Right cardiac atrium (tissue), 5 donors: ENCODE data around the gene YTHDF1. TPM values are rescaled to one million over a fixed set of nuclear protein-coding genes. Genes with fewer than 3 reads are reported as not detected.
"Not testable (repeated sequence)": the region's sequence is repeated elsewhere in the genome, so short reads cannot be mapped to it uniquely, and the experiment has no call there.

Source experiments
- ATAC-seq, 2 donors: fragments of 200-7000 bp; cut with Tn5 transposase; one replicate each; pipeline versions ENCODE4 v1.8.0 to v1.9.1; 2020; ENCODE audit warnings: moderate library complexity in 2 of 2, mild to moderate bottlenecking in 1 of 2
- DNase-seq, 3 donors: peaks; one replicate each; pipeline ENCODE4 v3.0.0-alpha.2; 2020
- H3K27ac ChIP-seq: one replicate; pipeline ENCODE4 v1.5.1; 2013; ENCODE audit warnings: mild to moderate bottlenecking, low read length, control low read depth, moderate library complexity
- H3K27me3 ChIP-seq: one replicate; pipeline ENCODE4 v1.6.1; 2013; ENCODE audit not compliant: control insufficient read depth, insufficient read depth
- H3K4me1 ChIP-seq: one replicate; pipeline ENCODE4 v1.6.1; 2013; ENCODE audit warnings: low read length; ENCODE audit not compliant: control insufficient read depth, insufficient read depth
- H3K4me3 ChIP-seq: one replicate; pipeline ENCODE4 v1.5.1; 2013; ENCODE audit warnings: low read length, control low read depth
- H3K9me3 ChIP-seq: one replicate; pipeline ENCODE4 v1.6.1; 2013; ENCODE audit warnings: low read length; ENCODE audit not compliant: control insufficient read depth
- WGBS: extraction: QIAGEN DNeasy Blood & Tissue Kit; methylation state at CpG from one replicate; pipeline ENCODE4 v1.1.7; 2013; 5-methylcytosine and 5-hydroxymethylcytosine counted together
- intact Hi-C, 4 donors: fragments of 100-400 bp; cut with DNase I; formaldehyde crosslinking; loops; one replicate each; pipeline versions ENCODE4 v1.11.0 to v1.14.0; 2022 to 2023
- polyA plus RNA-seq: library from polyadenylated mRNA; stranded (reverse); fragments of 200-250 nt; gene quantifications from one replicate; pipeline ENCODE4 v1.2.3, GENCODE V29; 2013
- total RNA-seq, 4 donors: library from RNA; stranded (reverse); fragmentation: NEBNext Ultra II Directional; extraction: Animal tissue kit (Norgen Biotek cat#: 25700); gene quantifications; one replicate each; pipeline ENCODE4 v1.2.1, GENCODE V29; 2021
- donor health status: healthy with polysubstance abuse.
- donor health status: DM: no; HTN: yes; CAD: no.
- donor health status: DM: no; HTN: no; CAD: no.
- donor health status: DM: no; HTN: yes; CAD: no; lungs with severe emphysema.
- donor health status: DM: yes; HTN: yes; CAD: no.

The YTHDF1 gene
- total and polyA plus RNA-seq, 5 donors: 15.3 to 27.6 (median 24.5) TPM

DNA sequence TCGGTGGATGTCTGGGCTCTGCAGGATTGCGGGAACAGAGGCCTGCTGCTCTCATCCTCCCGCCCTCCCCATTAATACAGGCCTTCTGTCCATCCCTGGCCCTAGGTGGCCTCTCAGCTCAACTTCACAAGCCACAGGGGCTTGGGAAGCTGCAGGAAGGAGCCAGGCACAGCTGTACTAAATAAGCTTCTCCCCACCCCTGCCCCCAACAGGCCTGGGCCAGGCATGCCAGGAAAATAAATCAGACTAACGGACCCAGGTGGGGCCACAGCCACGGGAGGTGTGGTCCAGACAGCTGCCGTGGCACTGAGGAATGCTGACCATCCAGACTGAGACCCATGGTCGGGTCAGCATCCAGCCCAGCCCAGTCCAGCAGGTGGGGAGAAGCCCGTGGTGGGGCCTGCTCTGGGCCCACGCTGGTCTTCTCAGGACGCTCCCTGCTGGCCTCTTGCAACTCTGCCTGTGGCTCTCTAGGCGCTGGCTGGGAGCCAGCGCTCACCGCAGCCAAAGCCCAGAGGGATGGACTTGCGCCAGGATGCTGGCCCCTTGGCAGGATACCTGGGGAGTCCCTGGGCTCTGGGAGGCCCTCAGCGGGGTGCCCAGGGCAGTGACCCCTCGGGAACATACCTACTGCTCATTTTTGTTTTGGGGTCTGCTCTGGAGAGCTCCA, 8.6 kb upstream of the YTHDF1 start:
- DNase-seq: peak; percentile 13 to 78 (median 77)
- Histone ChIP-seq H3K27me3 (no peaks in the 10 kb centered on the region), H3K4me1 (no peaks in the 10 kb centered on the region), H3K27ac (no peak overlapping the region), H3K9me3 (no peaks in the 10 kb centered on the region), H3K4me3 (no peak overlapping the region)
- intact Hi-C loops: no loop called here
- 34% methylated on average over 16 of the region's 16 CpGs for WGBS
- ATAC-seq: peak; percentile 39 to 40

DNA sequence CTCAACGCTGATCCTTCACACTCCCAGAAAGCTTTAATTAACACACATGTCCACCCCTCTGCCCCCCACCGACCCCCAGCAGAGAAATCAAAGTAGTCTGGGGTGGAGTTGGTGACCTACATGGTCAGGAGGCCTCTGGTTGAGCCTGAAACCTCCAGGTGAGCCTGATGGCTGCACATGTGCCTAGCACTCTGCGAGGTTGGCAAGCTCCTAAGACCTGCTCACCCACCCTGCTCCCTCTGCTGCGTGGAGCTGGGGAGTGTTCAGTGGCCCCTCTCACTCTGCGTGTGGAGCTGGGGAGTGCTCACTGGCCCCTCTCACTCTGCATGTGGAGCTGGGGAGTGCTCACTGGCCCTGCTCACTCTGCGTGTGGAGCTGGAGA, 7.9 kb upstream of the YTHDF1 start:
- ATAC-seq (no peak), DNase-seq (peak in 2 of 3 donors; percentile 26 to 29)
- Histone ChIP-seq H3K4me1 (no peaks in the 10 kb centered on the region), H3K27me3 (no peaks in the 10 kb centered on the region), H3K4me3 (no peak overlapping the region), H3K9me3 (no peaks in the 10 kb centered on the region), H3K27ac (no peak overlapping the region)
- WGBS: 75% methylated on average over 6 of the region's 6 CpGs
- intact Hi-C loops: no loop called here

DNA sequence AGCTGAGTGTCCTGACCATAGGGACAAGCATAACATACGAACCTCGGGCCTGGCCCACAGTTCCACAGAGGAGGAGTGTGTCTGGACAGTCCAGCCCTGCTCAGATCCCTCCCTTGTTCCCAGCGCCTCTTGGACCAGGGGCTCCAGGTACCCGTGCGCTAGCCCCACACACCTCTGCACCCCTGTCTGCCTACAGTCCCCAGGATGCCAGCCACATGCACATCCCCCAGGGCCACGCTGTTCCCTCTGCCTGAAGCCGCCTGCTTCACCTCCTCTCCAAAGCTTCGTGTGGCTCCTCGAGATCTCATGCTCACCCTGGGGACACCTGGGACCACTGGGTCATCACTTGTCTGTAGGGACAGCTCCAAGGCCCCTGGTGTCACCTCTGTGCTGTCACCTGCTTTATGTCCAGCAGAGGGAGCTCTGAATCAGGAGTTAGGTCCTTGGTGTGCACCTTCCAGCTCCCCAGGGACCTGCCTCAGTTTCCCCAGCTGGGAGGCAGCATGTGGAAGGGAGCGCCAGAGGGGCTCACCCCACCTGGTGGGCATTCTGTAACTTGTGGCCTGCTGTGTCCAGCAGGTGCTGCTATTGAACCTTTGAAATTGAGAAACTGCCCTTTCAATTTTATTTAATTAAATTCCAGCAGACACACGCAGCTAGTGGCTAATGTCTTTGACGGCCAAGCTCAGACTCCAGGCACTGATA, 7.3 kb upstream of the YTHDF1 start:
- no peaks in the 10 kb centered on the region for H3K4me1 ChIP-seq
- H3K4me3 ChIP-seq: no peak overlapping the region
- peak in 2 of 3 donors; percentile 45 to 54 for DNase-seq
- no peak overlapping the region for H3K27ac ChIP-seq
- ATAC-seq: peak; percentile 19 to 43
- no peaks in the 10 kb centered on the region for H3K9me3 ChIP-seq
- no peaks in the 10 kb centered on the region for H3K27me3 ChIP-seq
- 45% methylated on average over 12 of the region's 12 CpGs for WGBS
- intact Hi-C loops: no loop called here

DNA sequence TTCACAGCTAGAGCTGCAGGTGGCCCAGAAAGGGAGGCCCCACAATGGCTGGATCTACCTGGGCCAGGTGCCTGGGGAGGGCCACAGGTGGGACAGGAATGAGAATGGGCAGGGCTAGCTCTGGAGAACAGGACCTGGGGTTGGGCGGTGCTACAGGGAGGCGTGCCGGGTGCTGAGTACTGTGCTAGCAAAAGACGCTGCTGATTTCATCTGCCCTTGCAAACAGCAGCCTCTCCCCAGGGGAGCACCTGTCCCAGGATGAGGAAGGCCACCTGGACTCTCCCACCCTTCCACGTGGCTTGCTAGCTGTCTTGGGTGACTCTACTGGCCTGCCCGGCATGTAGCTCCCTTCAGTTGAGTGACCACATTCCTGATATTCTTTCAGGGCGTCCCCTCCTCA, 6.6 kb upstream of the YTHDF1 start:
- no peaks in the 10 kb centered on the region for H3K4me1 ChIP-seq
- ATAC-seq (no peak), DNase-seq (peak in 2 of 3 donors; percentile 14 to 18)
- intact Hi-C loops: no loop called here
- H3K9me3 ChIP-seq: no peaks in the 10 kb centered on the region
- WGBS: 61% methylated on average over 7 of the region's 7 CpGs
- no peak overlapping the region for H3K4me3 ChIP-seq
- H3K27me3 ChIP-seq: no peaks in the 10 kb centered on the region
- H3K27ac ChIP-seq: no peak overlapping the region

DNA sequence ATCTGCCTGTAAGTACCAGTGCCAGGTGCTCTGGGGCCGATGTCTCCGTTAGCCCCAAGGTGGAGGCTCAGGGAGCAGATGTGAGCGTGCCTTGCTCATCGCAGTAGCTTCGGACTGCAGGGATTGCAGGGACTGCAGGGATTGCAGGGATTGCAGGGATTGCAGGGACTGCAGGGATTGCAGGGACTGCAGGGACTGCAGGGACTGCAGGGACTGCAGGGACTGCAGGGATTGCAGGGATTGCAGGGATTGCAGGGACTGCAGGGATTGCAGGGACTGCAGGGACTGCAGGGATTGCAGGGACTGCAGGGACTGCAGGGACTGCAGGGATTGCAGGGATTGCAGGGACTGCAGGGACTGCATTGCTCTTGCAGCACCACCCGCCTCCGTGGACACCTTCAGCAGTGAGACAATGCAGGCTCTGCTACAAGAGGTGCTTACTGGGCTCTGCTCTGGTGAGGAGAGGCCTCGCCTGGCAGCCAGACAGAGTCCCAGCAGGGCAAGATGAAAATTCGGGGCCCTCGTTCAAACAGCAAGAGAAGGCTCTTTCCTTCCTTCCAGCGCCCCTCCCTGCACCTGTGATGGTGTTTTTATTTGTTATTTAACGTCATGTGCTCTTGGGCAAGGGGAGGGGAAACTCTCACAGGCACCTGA, 5.6 kb upstream of the YTHDF1 start:
- peak in 1 of 3 donors; percentile 7 for DNase-seq
- H3K4me3 ChIP-seq, H3K27ac ChIP-seq, intact Hi-C loops, H3K9me3 ChIP-seq, H3K27me3 ChIP-seq, ATAC-seq, H3K4me1 ChIP-seq: not testable (repeated sequence)
- WGBS: 64% methylated on average over 12 of the region's 12 CpGs

DNA sequence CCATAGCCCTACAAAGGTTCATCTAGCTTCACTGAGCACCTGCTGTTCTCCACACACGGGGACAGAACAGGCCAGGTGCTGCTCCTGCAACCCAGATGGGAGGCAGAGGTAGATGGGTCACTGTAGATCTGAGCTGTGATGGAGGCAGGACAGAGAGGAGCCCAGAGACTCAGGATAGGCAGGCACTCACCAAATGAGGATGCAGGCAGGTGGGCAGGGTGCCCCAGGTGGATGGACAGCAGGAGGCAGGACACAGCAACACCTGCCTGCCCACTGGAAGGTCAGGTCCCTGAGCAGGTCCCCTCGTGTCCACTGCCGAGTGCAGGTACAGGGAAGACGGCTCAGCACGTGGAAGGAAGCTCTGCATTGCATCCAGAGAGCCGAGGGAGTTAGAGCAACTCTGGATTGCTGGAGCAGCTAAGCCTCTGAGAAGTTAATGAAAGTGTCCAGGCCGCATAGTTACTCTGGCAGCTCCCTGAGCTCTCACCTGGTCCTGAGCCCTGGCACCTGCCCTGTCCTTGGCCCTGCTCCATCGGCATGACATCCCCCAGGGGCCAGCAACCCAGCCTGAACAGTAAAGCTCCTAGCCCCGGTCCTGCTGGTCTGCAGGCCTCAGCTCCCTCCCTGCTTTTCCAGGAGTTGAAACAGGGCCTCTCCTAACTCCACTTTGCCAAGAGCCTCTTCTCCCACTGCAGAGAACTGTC, 4.9 kb upstream of the YTHDF1 start:
- 59% methylated on average over 9 of the region's 9 CpGs for WGBS
- intact Hi-C loops: no loop called here
- H3K9me3 ChIP-seq: no peaks in the 10 kb centered on the region
- no peaks in the 10 kb centered on the region for H3K27me3 ChIP-seq
- peak in 1 of 3 donors; percentile 7 for DNase-seq
- no peak for ATAC-seq
- no peak overlapping the region for H3K27ac ChIP-seq
- H3K4me3 ChIP-seq: no peak overlapping the region
- no peaks in the 10 kb centered on the region for H3K4me1 ChIP-seq

DNA sequence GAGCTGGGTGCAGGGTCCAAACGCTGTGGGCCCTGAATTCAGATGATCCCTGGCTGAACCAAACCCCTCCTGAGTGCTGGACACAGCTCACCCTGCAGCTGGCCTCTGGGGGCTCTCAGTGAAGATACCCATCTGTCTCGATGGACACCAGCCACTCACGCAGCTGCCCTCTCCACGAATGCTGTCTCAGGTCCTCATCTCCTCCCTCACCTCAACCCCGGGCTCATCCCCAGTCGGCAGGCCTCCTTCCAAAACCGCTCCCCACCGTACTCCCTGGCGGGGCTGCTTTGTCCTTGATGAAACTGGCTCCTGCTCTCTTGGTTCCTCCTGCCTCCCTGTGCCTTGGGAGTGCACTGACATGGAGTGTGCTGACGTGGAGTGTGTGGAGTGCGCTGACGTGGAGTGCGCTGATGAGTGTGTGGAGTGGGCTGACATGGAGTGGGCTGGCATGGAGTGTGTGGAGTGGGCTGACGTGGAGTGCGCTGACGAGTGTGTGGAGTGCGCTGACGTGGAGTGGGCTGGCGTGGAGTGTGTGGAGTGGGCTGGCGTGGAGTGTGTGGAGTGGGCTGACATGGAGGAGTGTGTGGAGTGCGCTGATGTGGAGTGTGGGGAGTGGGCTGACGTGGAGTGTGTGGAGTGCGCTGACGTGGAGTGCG, 4.1 kb upstream of the YTHDF1 start:
- no peaks in the 10 kb centered on the region for H3K9me3 ChIP-seq
- peaks cover under 1% of the 10 kb centered on the region for H3K4me1 ChIP-seq
- H3K27me3 ChIP-seq: no peaks in the 10 kb centered on the region
- no peak overlapping the region for H3K27ac ChIP-seq
- intact Hi-C loops: no loop called here
- DNase-seq (no peak), ATAC-seq (no peak)
- 74% methylated on average over 25 of the region's 25 CpGs for WGBS
- H3K4me3 ChIP-seq: no peak overlapping the region

DNA sequence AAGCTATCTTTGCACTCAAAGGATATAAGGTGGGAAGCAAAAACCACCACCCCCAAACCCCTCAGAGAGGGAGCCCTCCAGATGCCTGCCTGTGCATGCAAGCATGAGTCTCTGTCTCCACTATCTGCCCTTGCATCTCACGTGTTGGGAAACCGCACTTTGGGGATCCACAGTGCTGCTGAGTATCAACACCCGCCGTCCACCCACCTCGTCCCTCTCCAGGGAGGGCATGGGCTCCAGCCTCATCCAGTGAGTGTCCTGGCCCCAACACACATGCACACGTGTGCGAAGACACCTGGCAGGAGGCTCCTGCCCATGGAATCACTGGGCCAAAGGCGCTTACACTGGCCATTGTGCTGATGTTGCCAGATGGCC, 3.5 kb upstream of the YTHDF1 start:
- H3K27ac ChIP-seq: no peak overlapping the region
- H3K4me3 ChIP-seq: no peak overlapping the region
- ATAC-seq (no peak), DNase-seq (no peak)
- H3K27me3 ChIP-seq: no peaks in the 10 kb centered on the region
- H3K4me1 ChIP-seq: peaks cover 4% of the 10 kb centered on the region
- no peaks in the 10 kb centered on the region for H3K9me3 ChIP-seq
- intact Hi-C loops: no loop called here
- WGBS: 76% methylated on average over 8 of the region's 8 CpGs

DNA sequence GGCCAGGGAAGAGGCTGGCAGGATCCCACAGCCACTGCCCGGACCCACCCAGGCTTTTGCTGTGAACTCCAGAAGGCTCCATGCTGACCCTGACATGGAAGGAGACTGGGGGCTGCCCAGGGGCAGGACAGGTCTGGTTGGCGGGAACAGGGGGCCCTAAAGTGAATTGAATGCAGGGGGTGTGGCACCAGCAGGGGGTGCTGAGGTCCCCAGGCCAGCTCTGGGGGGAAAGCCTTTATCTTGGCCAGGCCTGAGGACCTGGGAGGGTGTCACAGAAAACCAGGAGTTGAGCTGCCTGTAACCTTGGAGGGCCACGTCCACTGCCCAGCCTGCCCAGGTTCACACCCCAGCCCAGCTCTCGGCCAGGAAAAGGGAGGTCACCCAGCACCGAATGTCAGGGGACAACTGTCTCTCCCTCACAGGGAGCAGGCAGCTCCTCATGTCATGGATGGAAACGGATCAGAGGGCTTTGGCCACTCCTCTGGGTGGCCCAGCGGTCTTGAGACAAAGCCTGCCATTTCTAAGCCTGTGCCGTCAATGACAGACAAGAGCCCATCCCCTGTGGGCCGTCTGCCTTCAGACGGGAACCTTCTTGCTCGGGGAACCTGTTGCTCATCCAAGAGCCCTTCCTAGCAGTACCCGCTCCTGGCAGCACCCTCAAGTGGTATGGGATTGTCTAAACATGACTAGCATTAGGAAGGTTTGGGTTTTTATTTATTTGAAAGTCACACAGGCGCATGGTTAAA, 2.9 kb upstream of the YTHDF1 start:
- ATAC-seq (no peak), DNase-seq (peak in 1 of 3 donors; percentile 18)
- Histone ChIP-seq H3K27ac (no peak overlapping the region), H3K27me3 (no peaks in the 10 kb centered on the region), H3K4me1 (peaks cover 4% of the 10 kb centered on the region), H3K4me3 (no peak overlapping the region), H3K9me3 (no peaks in the 10 kb centered on the region)
- WGBS: 74% methylated on average over 13 of the region's 13 CpGs
- intact Hi-C loops: no loop called here

DNA sequence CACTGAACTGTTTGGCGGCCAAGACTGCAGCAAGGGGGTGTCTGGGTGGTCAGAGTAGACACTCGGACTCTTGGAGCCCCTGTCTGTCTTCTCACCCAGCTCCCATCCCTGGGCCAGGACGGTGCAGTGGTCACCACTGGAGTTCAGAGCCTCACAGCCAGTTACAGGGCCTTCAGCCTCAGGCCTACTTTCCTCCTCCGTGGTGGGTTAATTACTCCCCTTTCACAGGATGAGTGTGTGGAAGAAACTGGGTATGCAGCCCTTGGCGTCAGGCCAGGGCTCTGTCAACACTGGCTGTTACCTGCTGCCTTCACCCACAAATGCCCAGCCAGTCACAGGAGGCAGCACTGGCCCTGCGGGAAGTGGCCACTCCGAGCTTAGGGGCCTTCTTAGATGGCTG, 1.8 kb upstream of the YTHDF1 start:
- Histone ChIP-seq H3K4me1 (peaks cover 6% of the 10 kb centered on the region), H3K4me3 (no peak overlapping the region), H3K27ac (no peak overlapping the region), H3K9me3 (no peaks in the 10 kb centered on the region), H3K27me3 (no peaks in the 10 kb centered on the region)
- DNase-seq: peak in 1 of 3 donors; percentile 30
- intact Hi-C loops: no loop called here
- WGBS: 65% methylated on average over 7 of the region's 7 CpGs
- ATAC-seq: no peak
